Chondrocyte (in vitro differentiated cells): ENCODE measurements around the gene HSPA4L. TPM values are rescaled to one million over a fixed set of nuclear protein-coding genes. Genes with fewer than 3 reads are reported as not detected.

Experiments
- DNase-seq: peaks from one replicate; pipeline ENCODE4 v3.0.0; 2021; ENCODE audit warnings: mixed read lengths, low spot score
- H3K27ac Mint-ChIP-seq: one replicate; pipeline ENCODE4 v1.8.0; 2021; ENCODE audit warnings: mild to moderate bottlenecking, moderate library complexity, mixed read lengths; ENCODE audit not compliant: unreplicated experiment
- H3K27me3 Mint-ChIP-seq: 2 replicates; pipeline ENCODE4 v1.8.0; 2021; ENCODE audit warnings: low read depth, mixed read lengths
- H3K36me3 Mint-ChIP-seq: 2 replicates; pipeline ENCODE4 v1.8.0; 2021; ENCODE audit warnings: low read depth, mixed read lengths
- H3K4me1 Mint-ChIP-seq: 2 replicates; pipeline ENCODE4 v1.8.0; 2021; ENCODE audit warnings: low read depth, mild to moderate bottlenecking, mixed read lengths
- H3K4me3 Mint-ChIP-seq: one replicate; pipeline ENCODE4 v1.8.0; 2021; ENCODE audit warnings: mild to moderate bottlenecking, moderate library complexity, mixed read lengths; ENCODE audit not compliant: unreplicated experiment
- H3K9me3 Mint-ChIP-seq: 2 replicates; pipeline ENCODE4 v1.8.0; 2021; ENCODE audit warnings: low read depth, mixed read lengths
- CTCF ChIP-seq: fragments of 200-600 bp; sonication (generic); IDR thresholded peaks from 2 replicates; pipeline ENCODE4 v1.5.0; 2021; ENCODE audit warnings: antibody characterized with exemption, mild to moderate bottlenecking, moderate library complexity
- total RNA-seq: library from RNA; stranded (reverse); gene quantifications from 3 replicates; pipeline ENCODE4 v1.2.1, GENCODE V29; 2021

HSPA4L gene
- total RNA-seq, 1 donor from 2014 or later = 4.0 TPM

- no peaks in the 10 kb centered on the region for H3K9me3 Mint-ChIP-seq
- peak; percentile 65 for TF ChIP-seq CTCF
- H3K27ac Mint-ChIP-seq = no peak overlapping the region
- no peak for DNase-seq
- H3K36me3 Mint-ChIP-seq = peaks cover 1% of the 10 kb centered on the region
- H3K27me3 Mint-ChIP-seq = no peaks in the 10 kb centered on the region
- H3K4me3 Mint-ChIP-seq = no peak overlapping the region
- no peaks in the 10 kb centered on the region for H3K4me1 Mint-ChIP-seq
Measured at GRCh38 chr4:127809173-127809800, 27.2 kb downstream of the HSPA4L start.

GRCh38 chr4:127810551-127810950, 28.4 kb downstream of the HSPA4L start:
- TF ChIP-seq CTCF = no peak
- Mint-ChIP-seq H3K4me1 (no peaks in the 10 kb centered on the region), H3K36me3 (peaks cover 1% of the 10 kb centered on the region)

GRCh38 chr4:127822430-127822829, 40.3 kb downstream of the HSPA4L start:
- DNase-seq = no peak
- Mint-ChIP-seq H3K36me3 (peaks cover 3% of the 10 kb centered on the region), H3K4me3 (no peak overlapping the region), H3K27me3 (no peaks in the 10 kb centered on the region), H3K27ac (no peak overlapping the region), H3K4me1 (peaks cover 13% of the 10 kb centered on the region), H3K9me3 (no peaks in the 10 kb centered on the region)
- no peak for TF ChIP-seq CTCF

More at GRCh38 chr4:127810551-127810950, 28.4 kb downstream of the HSPA4L start:
- H3K4me3 Mint-ChIP-seq = no peak overlapping the region
- no peak for DNase-seq
- H3K9me3 Mint-ChIP-seq = no peaks in the 10 kb centered on the region
- H3K27me3 Mint-ChIP-seq = no peaks in the 10 kb centered on the region
- no peak overlapping the region for H3K27ac Mint-ChIP-seq

GRCh38 chr4:127828121-127828520, 46.0 kb downstream of the HSPA4L start:
- H3K36me3 Mint-ChIP-seq = peaks cover 7% of the 10 kb centered on the region
- no peak overlapping the region for H3K27ac Mint-ChIP-seq
- no peak overlapping the region for H3K4me3 Mint-ChIP-seq
- H3K27me3 Mint-ChIP-seq = no peaks in the 10 kb centered on the region
- no peaks in the 10 kb centered on the region for H3K9me3 Mint-ChIP-seq
- no peak for TF ChIP-seq CTCF
- no peaks in the 10 kb centered on the region for H3K4me1 Mint-ChIP-seq
- DNase-seq = no peak

- Mint-ChIP-seq H3K27ac (no peak overlapping the region), H3K4me3 (no peak overlapping the region), H3K9me3 (no peaks in the 10 kb centered on the region), H3K27me3 (no peaks in the 10 kb centered on the region), H3K4me1 (no peaks in the 10 kb centered on the region), H3K36me3 (peaks cover 6% of the 10 kb centered on the region)
- no peak for DNase-seq
- TF ChIP-seq CTCF = no peak
Measured at GRCh38 chr4:127829014-127829413, 46.9 kb downstream of the HSPA4L start.
